ENCODE measurements around the gene LIPH.

LIPH gene

GRCh38 chr3:185537369-185537970 lies 14.9 kb downstream of the LIPH start:
- no peak for DNase-seq

DNA sequence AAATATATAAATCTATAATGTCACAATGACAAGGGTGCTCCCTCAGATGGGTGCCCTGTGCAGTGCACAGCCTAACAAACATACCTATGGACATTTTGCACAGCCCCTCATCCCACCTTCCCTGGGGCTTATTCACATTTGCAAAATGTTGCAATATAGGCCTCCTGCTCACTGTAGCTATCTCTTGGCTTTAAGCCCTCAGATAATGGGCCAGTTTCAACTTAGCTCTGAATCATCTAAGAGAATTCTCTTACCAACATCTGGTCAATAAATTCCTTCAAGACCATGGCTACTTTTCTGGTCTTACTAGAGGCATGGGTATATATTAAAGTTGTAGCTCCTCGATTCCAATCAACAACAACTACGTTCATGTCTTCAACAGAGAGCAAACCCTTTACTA lies 17.9 kb downstream of the LIPH start:
- no peak for DNase-seq

DNA sequence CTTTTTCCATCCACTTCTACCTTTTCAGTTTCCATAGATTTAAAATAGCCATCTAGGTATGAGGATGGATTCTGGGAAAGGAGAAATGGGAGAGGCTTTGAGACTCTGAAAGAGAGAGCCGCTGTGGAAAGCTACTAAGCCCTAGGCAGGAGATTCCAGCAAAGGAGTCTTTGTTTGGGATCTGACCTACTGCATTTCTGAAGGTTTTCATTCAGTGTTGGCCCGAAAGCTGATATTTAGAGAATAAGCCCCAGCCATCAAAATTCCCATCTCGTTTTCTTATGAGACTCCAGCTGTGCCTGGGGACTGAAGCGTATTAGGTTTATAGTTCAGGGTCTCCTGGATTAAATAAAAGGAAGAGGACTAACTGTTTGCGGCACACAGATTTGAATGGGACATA lies 19.5 kb downstream of the LIPH start:
- DNase-seq = no peak

GRCh38 chr3:185530856-185531255 lies 21.5 kb downstream of the LIPH start:
- no peak for DNase-seq

- no peak for DNase-seq
Observed at GRCh38 chr3:185528532-185528931, 23.9 kb downstream of the LIPH start.

- DNase-seq = no peak
Observed at GRCh38 chr3:185527364-185527763, 25.0 kb downstream of the LIPH start.

GRCh38 chr3:185526349-185526951 lies 25.9 kb downstream of the LIPH start:
- no peak for DNase-seq

DNA sequence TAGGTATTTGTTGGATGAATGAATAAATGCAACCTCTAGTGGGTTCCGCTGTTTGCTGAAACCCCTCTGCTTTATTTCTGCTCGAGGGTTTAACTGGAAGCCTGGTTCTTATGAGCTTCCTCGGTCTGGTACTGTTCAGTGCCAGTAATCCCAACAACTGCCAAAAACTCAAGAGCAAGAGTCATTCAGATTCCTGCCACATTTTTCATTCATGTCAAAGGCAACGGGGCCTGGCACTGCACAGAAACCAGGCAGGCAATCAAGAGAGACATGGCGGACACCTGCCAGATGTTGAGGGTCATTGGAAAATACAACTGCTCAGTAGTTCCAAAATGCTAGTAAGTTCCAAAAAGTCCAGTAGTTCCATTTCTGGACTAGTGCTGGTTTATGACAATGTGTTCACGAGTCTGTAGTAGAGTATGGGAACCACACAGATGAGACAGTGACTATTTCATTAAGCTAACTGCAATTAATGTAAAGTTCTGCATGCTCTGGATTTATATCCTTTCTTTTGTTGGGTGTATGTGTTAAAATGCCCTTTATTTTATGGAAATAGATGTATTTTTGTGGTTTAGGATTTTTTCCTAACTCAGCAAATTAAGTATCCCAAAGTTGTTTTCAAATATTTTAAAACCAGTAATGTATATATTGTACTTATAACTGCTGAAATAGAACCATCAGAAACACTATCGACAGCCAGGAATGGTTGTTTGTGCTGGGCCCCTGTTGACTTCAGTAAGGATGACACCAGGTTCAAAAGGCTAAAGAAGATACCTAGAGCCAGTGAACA lies 30.8 kb downstream of the LIPH start:
- DNase-seq = no peak

GRCh38 chr3:185519021-185519420 lies 33.4 kb downstream of the LIPH start:
- no peak for DNase-seq

DNA sequence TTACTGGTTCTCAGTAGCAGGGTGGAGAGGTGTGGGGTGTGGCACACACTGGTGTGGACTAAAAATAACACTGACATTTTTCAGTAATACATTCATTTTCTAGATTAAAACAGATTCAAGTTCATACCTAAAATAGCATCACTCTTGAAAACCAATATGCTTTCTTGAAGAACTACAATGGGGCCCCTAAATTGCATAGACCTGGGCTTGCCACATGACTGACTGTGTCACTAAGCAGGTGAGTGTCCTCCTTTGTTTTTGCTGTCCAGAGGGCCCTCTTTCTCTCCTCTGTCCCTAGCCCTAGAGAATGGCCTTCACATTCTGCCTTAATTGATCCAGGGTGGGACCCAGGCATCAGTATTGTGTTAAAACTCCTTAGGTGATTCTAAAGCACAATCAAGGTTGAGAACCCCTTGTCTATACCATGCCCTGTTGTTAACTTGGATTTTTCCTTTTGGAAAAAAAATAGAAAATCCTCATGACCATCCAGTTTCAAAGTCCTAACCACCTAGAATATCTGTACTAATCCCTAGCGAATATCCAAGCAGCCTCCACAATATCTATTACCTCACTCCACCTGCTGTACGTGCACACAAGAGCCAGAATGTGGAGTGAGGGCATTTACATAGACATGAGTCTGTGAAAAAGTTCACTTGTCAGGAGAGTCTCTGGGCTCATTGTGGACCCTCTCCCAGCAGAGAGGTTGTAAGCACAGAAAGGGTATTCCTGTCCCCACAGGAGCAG lies 34.8 kb downstream of the LIPH start:
- DNase-seq = no peak

DNA sequence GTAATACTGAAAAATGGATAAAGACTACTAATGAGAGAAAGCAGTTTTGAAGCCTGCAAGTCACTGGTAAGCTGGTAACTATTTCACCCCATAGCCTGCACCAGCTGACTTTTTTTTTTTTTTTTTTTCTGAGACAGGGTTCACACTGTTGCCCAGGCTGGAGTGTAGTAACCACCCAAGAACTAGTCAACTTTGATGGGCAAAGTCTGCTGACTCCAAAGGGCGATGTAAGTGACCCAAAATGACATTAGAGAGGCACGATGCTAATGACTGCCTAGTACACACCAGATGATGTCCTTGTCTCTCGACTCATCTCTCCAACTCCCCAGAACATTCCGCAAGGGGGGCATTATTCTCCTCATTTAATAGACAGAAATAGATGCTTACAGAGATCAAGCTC lies 40.7 kb downstream of the LIPH start:
- no peak for DNase-seq

- DNase-seq = no peak
Observed at GRCh38 chr3:185508335-185508991, 43.9 kb downstream of the LIPH start.

DNA sequence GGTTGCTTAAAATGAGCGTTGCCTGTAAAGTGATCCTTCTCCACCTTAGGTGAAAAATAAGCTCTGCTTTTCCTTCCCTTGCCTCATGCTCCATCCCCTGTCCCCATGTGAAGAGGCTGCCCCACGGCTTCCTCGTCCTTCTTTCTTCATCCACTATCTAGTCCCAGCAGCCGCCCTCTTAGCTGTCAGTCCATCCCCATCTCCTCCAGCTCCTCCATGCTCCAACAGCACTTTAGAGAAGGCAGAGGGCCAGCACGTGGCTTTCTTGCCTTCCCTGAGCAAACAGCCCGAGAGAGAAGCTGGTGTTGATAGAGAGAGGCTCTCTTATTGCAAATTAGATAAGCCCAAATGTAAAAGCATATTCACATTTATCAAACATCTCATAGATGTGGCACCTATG lies 44.5 kb downstream of the LIPH start:
- no peak for DNase-seq

DNA sequence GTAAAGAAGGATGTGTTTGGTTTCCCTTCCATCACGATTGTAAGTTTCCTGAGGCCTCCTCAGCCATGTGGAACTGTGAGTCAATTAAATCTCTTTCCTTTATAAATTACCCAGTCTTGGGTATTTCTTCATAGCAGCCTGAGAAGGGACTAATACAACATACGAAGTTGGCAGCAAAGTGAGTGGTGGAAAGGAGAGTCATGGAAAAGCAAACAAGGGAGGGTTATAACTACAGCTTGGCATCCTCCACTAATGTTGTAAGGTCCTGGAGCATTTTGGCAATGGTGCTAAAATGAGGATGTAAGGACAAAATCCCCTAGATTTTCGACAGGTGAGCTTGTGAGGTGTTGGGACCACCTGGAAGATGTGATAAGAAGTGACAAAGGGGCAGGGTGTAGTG lies 47.8 kb downstream of the LIPH start:
- DNase-seq = no peak

DNA sequence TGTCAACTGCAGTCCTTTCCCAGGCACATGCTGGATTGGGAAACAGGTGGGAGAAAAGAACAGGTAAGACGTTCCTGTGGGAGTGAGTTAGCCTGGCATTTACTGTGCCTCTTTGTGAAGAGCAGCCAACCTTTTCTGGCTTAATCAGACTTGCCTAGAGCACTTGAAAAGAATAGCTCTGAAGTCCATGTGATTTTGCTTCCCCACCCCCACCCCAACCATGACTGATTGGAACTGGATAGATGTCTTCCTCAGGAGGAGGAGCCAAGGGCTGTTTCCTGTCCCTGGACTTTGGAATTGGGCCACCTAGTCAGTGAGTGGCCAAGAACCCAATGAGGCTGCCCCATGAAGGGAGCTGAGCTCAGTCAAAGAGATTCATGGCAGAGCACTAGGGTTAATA lies 48.9 kb downstream of the LIPH start:
- no peak for DNase-seq

- DNase-seq = no peak
Observed at GRCh38 chr3:185502987-185503386, 49.4 kb downstream of the LIPH start.

GRCh38 chr3:185498503-185499396 lies 53.6 kb downstream of the LIPH start, which contains the start of gene TMEM41A:
Gene TMEM41A, minus strand, starts transcription at chr3:185499035. Its CDS starts 74 bp downstream, at chr3:185498961.
- DNase-seq = peak; percentile 78

DNA sequence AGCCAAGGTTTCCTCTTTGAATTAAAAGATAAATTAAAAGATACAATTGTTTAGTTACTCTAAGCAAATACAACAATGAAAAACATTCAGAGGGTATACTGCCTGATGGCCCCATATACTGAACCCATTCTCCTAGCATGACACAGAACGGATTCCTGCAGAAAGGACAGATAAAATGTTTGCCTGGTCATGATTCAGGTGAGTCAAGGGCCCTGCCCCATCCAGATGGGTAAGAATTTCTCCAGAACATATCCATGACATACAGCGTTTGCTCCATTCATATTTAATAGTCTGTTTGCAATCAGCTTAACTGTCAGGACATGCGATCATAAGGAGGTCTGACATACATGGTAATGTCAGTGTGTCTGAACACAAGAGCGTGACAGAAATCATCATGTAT lies 62.1 kb downstream of the LIPH start:
- DNase-seq = no peak

DNA sequence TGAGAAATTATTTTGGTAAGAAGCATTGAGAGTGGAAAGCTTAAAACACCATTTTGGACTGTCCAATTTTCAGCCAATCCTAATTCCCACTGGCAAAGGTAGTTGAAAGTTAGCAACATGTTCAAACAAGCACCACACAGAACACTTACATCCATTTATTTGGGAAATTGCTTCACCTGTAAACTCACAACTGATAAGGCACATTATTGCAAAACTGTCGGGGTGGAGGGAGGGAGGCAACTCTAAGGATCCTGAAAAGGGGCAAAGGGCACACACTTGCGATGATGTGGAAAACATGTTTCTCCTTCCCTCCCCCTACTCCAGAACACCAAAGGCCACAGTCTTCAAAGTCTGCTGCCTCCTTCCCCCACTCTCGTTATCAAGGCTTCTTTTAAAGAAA lies 62.9 kb downstream of the LIPH start:
- DNase-seq = no peak

DNA sequence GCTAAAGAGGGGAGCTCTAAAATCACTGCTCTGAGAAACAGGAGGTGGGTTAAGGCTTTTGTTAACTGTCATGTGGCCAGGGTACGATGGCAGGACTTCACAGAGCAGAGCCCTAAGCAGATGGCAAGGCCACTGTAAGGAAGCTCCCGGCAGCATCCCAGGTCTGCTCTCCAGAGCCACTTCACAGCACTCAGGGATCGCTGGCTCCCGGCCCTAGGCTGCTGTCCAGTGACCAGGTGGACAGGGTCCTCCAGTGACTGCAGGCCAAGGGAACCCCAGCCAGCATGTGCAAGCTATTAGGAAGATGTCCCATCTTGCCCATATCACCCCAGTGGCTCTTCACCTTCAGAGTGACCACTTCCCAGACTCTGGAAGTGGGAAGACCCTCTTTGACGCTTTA lies 63.9 kb downstream of the LIPH start:
- no peak for DNase-seq

- DNase-seq = no peak
Observed at GRCh38 chr3:185486394-185486793, 66.0 kb downstream of the LIPH start.

DNA sequence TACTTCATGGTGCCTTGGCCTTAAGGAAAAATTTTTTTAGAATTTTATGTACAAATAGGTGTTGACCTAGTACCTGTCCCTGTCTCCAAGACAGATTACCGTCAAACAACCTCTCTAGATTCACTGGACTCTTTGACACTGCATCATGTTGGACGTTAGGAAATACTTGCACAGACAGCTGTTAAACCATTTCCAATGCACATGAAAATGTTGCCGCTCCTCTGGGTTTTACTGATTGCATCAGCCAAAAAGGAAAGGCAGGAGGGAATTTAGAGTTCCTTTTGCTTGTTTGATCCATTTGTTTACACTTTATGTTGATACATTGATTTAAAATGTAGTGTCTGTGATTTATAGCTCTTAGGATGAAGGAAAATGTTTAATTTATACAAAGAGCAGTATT lies 68.1 kb downstream of the LIPH start:
- DNase-seq = no peak
